CD4-positive, CD25-positive, alpha-beta regulatory T cell (primary cell): ENCODE results near the gene NOTCH3. TPM values are rescaled to one million over a fixed set of nuclear protein-coding genes. Genes with fewer than 3 reads are reported as not detected.

Experiments used
- ATAC-seq, 2 donors: fragments of 150-1000 bp; cut with Tn5 transposase; one replicate each; pipeline ENCODE4 v1.10.0; 2021; ENCODE audit warnings: low read depth in 2 of 2, moderate number of reproducible peaks in 2 of 2, moderate library complexity in 1 of 2
- DNase-seq, 3 donors: peaks; one replicate each; pipeline versions ENCODE4 v3.0.0 to v3.0.0-alpha.2; 2012 to 2022; ENCODE audit warnings: mixed read lengths in 1 of 3
- H3K27ac ChIP-seq: one replicate; pipeline ENCODE4 v1.7.0; 2013; ENCODE audit warnings: mild to moderate bottlenecking, low read length; ENCODE audit not compliant: insufficient read depth, poor library complexity, severe bottlenecking
- H3K27me3 ChIP-seq: one replicate; pipeline ENCODE4 v1.7.0; 2013; ENCODE audit warnings: low read length; ENCODE audit not compliant: control insufficient read depth, insufficient read depth
- H3K36me3 ChIP-seq: one replicate; pipeline ENCODE4 v1.7.0; 2013; ENCODE audit warnings: mild to moderate bottlenecking, low read length, moderate library complexity; ENCODE audit not compliant: control insufficient read depth, insufficient read depth
- H3K4me1 ChIP-seq: 2 replicates; pipeline ENCODE4 v1.7.0; 2013; ENCODE audit warnings: mild to moderate bottlenecking, low read length; ENCODE audit not compliant: insufficient read depth, control insufficient read depth, poor library complexity, severe bottlenecking
- H3K4me3 ChIP-seq: one replicate; pipeline ENCODE4 v1.7.0; 2013; ENCODE audit warnings: low read depth, mild to moderate bottlenecking, low read length, moderate library complexity
- H3K9me3 ChIP-seq, 2 experiments: 1 replicate in 1 of 2; 2 replicates in 1 of 2; pipeline ENCODE4 v1.7.0; 2013; ENCODE audit warnings: low read length in 2 of 2, mild to moderate bottlenecking in 1 of 2, moderate library complexity in 1 of 2; ENCODE audit not compliant: control insufficient read depth in 2 of 2
- H3K27ac Mint-ChIP-seq, 3 donors: one replicate each; pipeline ENCODE4 v1.8.0; 2020 to 2022; ENCODE audit warnings: mild to moderate bottlenecking in 3 of 3, mixed read lengths in 3 of 3, moderate library complexity in 2 of 3
- H3K27me3 Mint-ChIP-seq: one replicate; pipeline ENCODE4 v1.8.0; 2022; ENCODE audit warnings: mild to moderate bottlenecking, mixed read lengths
- H3K36me3 Mint-ChIP-seq: one replicate; pipeline ENCODE4 v1.8.0; 2020; ENCODE audit warnings: mixed read lengths
- H3K4me1 Mint-ChIP-seq, 4 donors: one replicate each; pipeline ENCODE4 v1.8.0; 2020 to 2022; ENCODE audit warnings: mixed read lengths in 4 of 4, mild to moderate bottlenecking in 1 of 4
- H3K4me3 Mint-ChIP-seq, 4 donors: one replicate each; pipeline ENCODE4 v1.8.0; 2020 to 2022; ENCODE audit warnings: mild to moderate bottlenecking in 4 of 4, mixed read lengths in 4 of 4, moderate library complexity in 3 of 4
- H3K9me3 Mint-ChIP-seq, 7 donors: one replicate each; pipeline ENCODE4 v1.8.0; 2020 to 2022; ENCODE audit warnings: mixed read lengths in 7 of 7, mild to moderate bottlenecking in 3 of 7, moderate library complexity in 2 of 7
- polyA plus RNA-seq, 4 donors: library from polyadenylated mRNA; unstranded; fragments of 300-500 nt; fragmentation: Illumina TruSeq; gene quantifications; one replicate each; pipeline ENCODE4 v1.2.3, GENCODE V29; 2021
- total RNA-seq: library from RNA; stranded (reverse); gene quantifications from one replicate; pipeline ENCODE4 v1.2.3, GENCODE V29; 2022

NOTCH3 gene
- total and polyA plus RNA-seq, 5 donors from 2014 or later: not detected

- H3K4me3 Mint-ChIP-seq: no peak overlapping the region
- ATAC-seq (no peak), DNase-seq (no peak)
- H3K4me1 Mint-ChIP-seq: peaks cover 0 to 29% (median 4%) of the 10 kb centered on the region in 4 donors
- H3K27ac ChIP-seq: no peak overlapping the region
- H3K4me1 ChIP-seq: peaks cover 23% of the 10 kb centered on the region
- no peak overlapping the region for H3K27ac Mint-ChIP-seq
- no peaks in the 10 kb centered on the region for H3K9me3 Mint-ChIP-seq
- peaks cover 48% of the 10 kb centered on the region for H3K27me3 Mint-ChIP-seq
- no peaks in the 10 kb centered on the region for H3K36me3 ChIP-seq
- peaks cover 3% of the 10 kb centered on the region for H3K36me3 Mint-ChIP-seq
- H3K27me3 ChIP-seq: peaks cover 18% of the 10 kb centered on the region
- no peak overlapping the region for H3K4me3 ChIP-seq
- H3K9me3 ChIP-seq: no peaks in the 10 kb centered on the region
Observed at GRCh38 chr19:15227261-15227660, 26.5 kb upstream of the NOTCH3 start.

GRCh38 chr19:15225760-15226159 is 25.0 kb upstream of the NOTCH3 start:
- peaks cover 11% of the 10 kb centered on the region for H3K27me3 ChIP-seq
- Mint-ChIP-seq H3K27me3 (peaks cover 36% of the 10 kb centered on the region), H3K27ac (no peak overlapping the region), H3K36me3 (peaks cover 3% of the 10 kb centered on the region), H3K9me3 (no peaks in the 10 kb centered on the region), H3K4me1 (peaks cover 0 to 22% (median 4%) of the 10 kb centered on the region in 4 donors), H3K4me3 (no peak overlapping the region)
- peaks cover 17% of the 10 kb centered on the region for H3K4me1 ChIP-seq
- DNase-seq (no peak), ATAC-seq (no peak)
- H3K36me3 ChIP-seq: no peaks in the 10 kb centered on the region
- H3K27ac ChIP-seq: no peak overlapping the region
- no peaks in the 10 kb centered on the region for H3K9me3 ChIP-seq
- no peak overlapping the region for H3K4me3 ChIP-seq

- Mint-ChIP-seq H3K27me3 (peaks cover 30% of the 10 kb centered on the region), H3K4me3 (peak overlapping the region; percentile 64 to 92 (median 82)), H3K4me1 (peaks cover 0 to 22% (median 4%) of the 10 kb centered on the region in 4 donors), H3K9me3 (no peaks in the 10 kb centered on the region), H3K36me3 (peaks cover 3% of the 10 kb centered on the region), H3K27ac (peak overlapping the region in 2 of 3 donors; percentile 2 to 64)
- H3K4me3 ChIP-seq: no peak overlapping the region
- no peak overlapping the region for H3K27ac ChIP-seq
- H3K9me3 ChIP-seq: no peaks in the 10 kb centered on the region
- no peak for DNase-seq
- peak in 1 of 2 donors; percentile 6 for ATAC-seq
- H3K4me1 ChIP-seq: peaks cover 17% of the 10 kb centered on the region
- H3K27me3 ChIP-seq: peaks cover 10% of the 10 kb centered on the region
- no peaks in the 10 kb centered on the region for H3K36me3 ChIP-seq
Observed at GRCh38 chr19:15223649-15224361, 23.0 kb upstream of the NOTCH3 start.

GRCh38 chr19:15222738-15223648 is 22.2 kb upstream of the NOTCH3 start:
- Histone ChIP-seq H3K4me3 (no peak overlapping the region), H3K4me1 (peaks cover 17% of the 10 kb centered on the region), H3K27me3 (peaks cover 10% of the 10 kb centered on the region), H3K36me3 (no peaks in the 10 kb centered on the region), H3K9me3 (no peaks in the 10 kb centered on the region), H3K27ac (no peak overlapping the region)
- Mint-ChIP-seq H3K9me3 (no peaks in the 10 kb centered on the region), H3K27ac (peak overlapping the region in 2 of 3 donors; percentile 37 to 64), H3K4me1 (peaks cover 0 to 22% (median 4%) of the 10 kb centered on the region in 4 donors), H3K4me3 (peak overlapping the region; percentile 64 to 92 (median 78)), H3K27me3 (peaks cover 28% of the 10 kb centered on the region), H3K36me3 (peaks cover 3% of the 10 kb centered on the region)
- DNase-seq: peak; percentile 45 to 87 (median 56)
- ATAC-seq: peak; percentile 79 to 86

GRCh38 chr19:15220833-15221232 is 20.0 kb upstream of the NOTCH3 start:
- Histone ChIP-seq H3K4me3 (no peak overlapping the region), H3K4me1 (peaks cover 17% of the 10 kb centered on the region), H3K27me3 (peaks cover 10% of the 10 kb centered on the region), H3K27ac (no peak overlapping the region), H3K36me3 (no peaks in the 10 kb centered on the region), H3K9me3 (no peaks in the 10 kb centered on the region)
- Mint-ChIP-seq H3K4me3 (no peak overlapping the region), H3K9me3 (no peaks in the 10 kb centered on the region), H3K27ac (peak overlapping the region in 2 of 3 donors; percentile 69 to 74), H3K36me3 (peaks cover 3% of the 10 kb centered on the region), H3K4me1 (peaks cover 0 to 22% (median 4%) of the 10 kb centered on the region in 4 donors), H3K27me3 (peaks cover 23% of the 10 kb centered on the region)
- ATAC-seq: no peak
- DNase-seq: no peak

- no peaks in the 10 kb centered on the region for H3K9me3 ChIP-seq
- H3K36me3 Mint-ChIP-seq: peaks cover 3% of the 10 kb centered on the region
- H3K4me3 Mint-ChIP-seq: no peak overlapping the region
- H3K4me1 Mint-ChIP-seq: peaks cover 0 to 12% (median 3%) of the 10 kb centered on the region in 4 donors
- H3K4me1 ChIP-seq: peaks cover 10% of the 10 kb centered on the region
- ATAC-seq (no peak), DNase-seq (no peak)
- no peak overlapping the region for H3K27ac Mint-ChIP-seq
- no peak overlapping the region for H3K27ac ChIP-seq
- no peaks in the 10 kb centered on the region for H3K36me3 ChIP-seq
- no peaks in the 10 kb centered on the region for H3K9me3 Mint-ChIP-seq
- peaks cover 19% of the 10 kb centered on the region for H3K27me3 Mint-ChIP-seq
- peaks cover 8% of the 10 kb centered on the region for H3K27me3 ChIP-seq
- no peak overlapping the region for H3K4me3 ChIP-seq
Observed at GRCh38 chr19:15218501-15218900, 17.7 kb upstream of the NOTCH3 start.

- H3K4me1 Mint-ChIP-seq: no peaks in the 10 kb centered on the region
- no peak overlapping the region for H3K4me3 Mint-ChIP-seq
Observed at GRCh38 chr19:15216363-15216762, 15.6 kb upstream of the NOTCH3 start.

More at GRCh38 chr19:15216363-15216762, 15.6 kb upstream of the NOTCH3 start:
- Histone ChIP-seq H3K9me3 (no peaks in the 10 kb centered on the region), H3K27me3 (no peaks in the 10 kb centered on the region), H3K27ac (no peak overlapping the region), H3K36me3 (no peaks in the 10 kb centered on the region), H3K4me1 (no peaks in the 10 kb centered on the region), H3K4me3 (no peak overlapping the region)
- no peak for ATAC-seq
- DNase-seq: no peak
- no peaks in the 10 kb centered on the region for H3K36me3 Mint-ChIP-seq
- peaks cover 8% of the 10 kb centered on the region for H3K27me3 Mint-ChIP-seq
- peak overlapping the region in 1 of 3 donors; percentile 32 for H3K27ac Mint-ChIP-seq
- no peaks in the 10 kb centered on the region for H3K9me3 Mint-ChIP-seq
